LoVo (cell line): ENCODE data around the gene SCN3A.

ENCODE experiments used
- DNase-seq: peaks from one replicate; pipeline ENCODE4 v3.0.0-alpha.2; 2016; ENCODE audit warnings: low spot score

SCN3A gene

GRCh38 chr2:165056564-165056963 is 147.3 kb downstream of the SCN3A start:
- DNase-seq, result no peak

DNA sequence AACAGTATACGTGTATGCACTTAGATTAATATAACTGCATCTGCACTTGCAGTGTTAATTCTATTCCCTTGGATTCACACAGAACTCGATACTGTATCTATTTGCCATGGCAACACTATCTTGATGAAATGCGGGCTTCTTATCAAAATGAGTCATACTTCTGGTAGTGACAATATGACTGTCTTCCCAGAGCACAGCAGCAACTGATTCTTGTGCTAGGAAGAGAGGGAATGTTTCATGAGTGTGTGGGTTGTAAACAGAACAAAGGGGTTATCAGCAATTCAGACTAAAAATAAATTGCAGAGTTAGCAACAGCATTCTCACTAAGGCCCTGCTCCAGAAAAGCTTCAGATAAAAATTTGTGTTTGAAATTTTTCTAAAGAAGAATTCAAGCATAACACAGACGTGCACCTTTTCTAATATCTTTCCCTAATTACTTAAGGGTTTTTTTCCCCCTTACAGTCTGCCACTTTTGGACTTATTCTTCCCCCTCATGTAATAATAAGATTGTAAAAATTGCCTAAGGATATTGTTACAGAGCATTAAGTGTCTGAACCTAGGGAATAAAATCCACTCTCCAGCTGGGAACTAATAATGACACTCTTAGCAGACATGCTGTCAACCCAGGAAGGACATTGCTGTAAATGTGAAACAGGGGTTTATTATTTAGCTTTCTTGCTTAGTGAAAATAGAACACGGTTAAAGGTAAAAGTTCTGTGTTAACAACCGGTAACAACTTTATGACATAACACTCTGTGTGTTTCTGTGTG is 148.6 kb downstream of the SCN3A start:
- DNase-seq, result peak; percentile 46

DNA sequence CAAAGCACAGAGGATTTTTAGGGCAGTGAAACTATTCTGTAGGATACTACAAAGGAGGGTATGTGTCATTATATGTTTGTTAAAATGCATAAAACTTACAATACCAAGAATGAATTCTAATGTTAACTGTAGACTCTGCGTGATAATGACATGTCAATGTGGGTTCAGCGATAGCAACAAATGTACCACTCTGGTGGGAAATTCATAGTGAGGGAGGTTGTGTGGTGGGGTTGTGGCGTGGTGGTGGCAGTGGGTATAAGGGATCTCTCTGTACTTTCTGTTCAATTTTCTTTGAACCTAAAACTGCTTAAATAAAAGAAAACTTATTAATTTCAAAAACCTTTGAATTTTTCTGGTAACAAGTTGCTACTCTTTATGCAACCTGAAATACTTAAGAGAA is 149.2 kb downstream of the SCN3A start:
- DNase-seq, result no peak

GRCh38 chr2:165044505-165045303 is 159.1 kb downstream of the SCN3A start:
- no peak for DNase-seq
